DMS 273 treated with DMSO at 0.1 percent for 48 hours (cell line): ENCODE data around the gene ZIC5.

ENCODE experiments used
- DNase-seq: peaks from one replicate; lab custom pipeline; 2025; lab: John Stamatoyannopoulos, UW

ZIC5 gene

GRCh38 chr13:99971576-99972189, at the start of gene ZIC5:
Gene ZIC5 (minus strand): TSS chr13:99971767. CDS start chr13:99971603, 164 bp downstream.
- no peak for DNase-seq

GRCh38 chr13:100019780-100020356, 48.3 kb upstream of the ZIC5 start:
- no peak for DNase-seq

- no peak for DNase-seq
These were observed 43.1 kb upstream of the ZIC5 start for GRCh38 chr13:100014621-100015020.

- DNase-seq: no peak
These were observed 26.7 kb upstream of the ZIC5 start for GRCh38 chr13:99998261-99998660.

GRCh38 chr13:99997702-99998214, 26.2 kb upstream of the ZIC5 start:
- DNase-seq: no peak

GRCh38 chr13:99996381-99996973, 24.9 kb upstream of the ZIC5 start:
- no peak for DNase-seq

GRCh38 chr13:99995589-99996380, 24.2 kb upstream of the ZIC5 start:
- no peak for DNase-seq

- no peak for DNase-seq
These were observed 23.6 kb upstream of the ZIC5 start for GRCh38 chr13:99995104-99995588.

- DNase-seq: no peak
These were observed 23.1 kb upstream of the ZIC5 start for GRCh38 chr13:99994638-99995020.

- DNase-seq: no peak
These were observed 22.4 kb upstream of the ZIC5 start for GRCh38 chr13:99993660-99994637.

GRCh38 chr13:99992949-99993351, 21.4 kb upstream of the ZIC5 start:
- DNase-seq: no peak

- no peak for DNase-seq
These were observed 20.5 kb upstream of the ZIC5 start for GRCh38 chr13:99991828-99992775.

- DNase-seq: no peak
These were observed 19.7 kb upstream of the ZIC5 start for GRCh38 chr13:99991013-99991827.

GRCh38 chr13:99990126-99990977, 18.8 kb upstream of the ZIC5 start:
- DNase-seq: no peak

- no peak for DNase-seq
These were observed 17.9 kb upstream of the ZIC5 start for GRCh38 chr13:99989276-99990125.

GRCh38 chr13:99988529-99989275, 17.1 kb upstream of the ZIC5 start:
- DNase-seq: no peak
